GM12872 (cell line): ENCODE data around the gene PCDHB4.

Experiments used
- CTCF ChIP-seq: IDR thresholded peaks from 3 replicates; pipeline ENCODE4 v1.5.1; 2011; ENCODE audit warnings: low read depth, mild to moderate bottlenecking, low read length, moderate library complexity; ENCODE audit not compliant: insufficient read depth

The PCDHB4 gene

GRCh38 chr5:141101059-141101458, 20.6 kb upstream of the PCDHB4 start:
- TF ChIP-seq CTCF: no peak

GRCh38 chr5:141105350-141105749, 16.3 kb upstream of the PCDHB4 start:
- no peak for TF ChIP-seq CTCF

GRCh38 chr5:141119250-141119649, 2.4 kb upstream of the PCDHB4 start:
- no peak for TF ChIP-seq CTCF

- TF ChIP-seq CTCF: no peak
Observed at GRCh38 chr5:141121985-141122384, 367 bp downstream of the PCDHB4 start.

- TF ChIP-seq CTCF: no peak
Observed at GRCh38 chr5:141127305-141127704, 5.7 kb downstream of the PCDHB4 start.

GRCh38 chr5:141135030-141135717, 13.6 kb downstream of the PCDHB4 start, which contains the start of gene PCDHB5:
TSS of gene PCDHB5 (plus strand) at chr5:141135206. CDS start at chr5:141135435, 229 bp downstream.
- TF ChIP-seq CTCF: peak; percentile 27; the same call in 2 of the 3 replicates

GRCh38 chr5:141135718-141136266, 14.2 kb downstream of the PCDHB4 start:
- TF ChIP-seq CTCF: no peak
